NT2/D1 (cell line): ENCODE measurements around the gene AURKB.
"Not testable (repeated sequence)": the region's sequence is repeated elsewhere in the genome, so short reads cannot be mapped to it uniquely, and the experiment has no call there.

Experiments
- DNase-seq: peaks from one replicate; pipeline ENCODE4 v3.0.0-alpha.2; 2011; ENCODE audit warnings: low read depth, low spot score
- H3K27me3 ChIP-seq: 2 replicates; pipeline ENCODE4 v1.6.0; 2011; ENCODE audit warnings: mild to moderate bottlenecking; ENCODE audit not compliant: insufficient read length, insufficient read depth
- H3K36me3 ChIP-seq: 2 replicates; pipeline ENCODE4 v1.6.1; 2011; ENCODE audit warnings: mild to moderate bottlenecking, low read length, mixed read lengths; ENCODE audit not compliant: insufficient read depth, insufficient read length
- H3K4me1 ChIP-seq: 2 replicates; pipeline ENCODE4 v1.5.1; 2011; ENCODE audit not compliant: insufficient read depth, insufficient read length
- H3K4me3 ChIP-seq: 2 replicates; pipeline ENCODE4 v1.5.1; 2011; ENCODE audit warnings: low read depth; ENCODE audit not compliant: insufficient read length
- H3K9ac ChIP-seq: 2 replicates; pipeline ENCODE4 v1.6.0; 2011; ENCODE audit warnings: low read depth; ENCODE audit not compliant: insufficient read length
- H3K9me3 ChIP-seq: 2 replicates; pipeline ENCODE4 v1.5.1; 2011; ENCODE audit warnings: mild to moderate bottlenecking, low read length; ENCODE audit not compliant: insufficient read depth
- SUZ12 ChIP-seq: IDR thresholded peaks from 2 replicates; pipeline ENCODE4 v1.6.1; 2011; ENCODE audit not compliant: insufficient read length, insufficient read depth; ENCODE audit errors: extremely low read depth
- YY1 ChIP-seq: IDR thresholded peaks from 2 replicates; pipeline ENCODE4 v1.6.1; 2011; ENCODE audit not compliant: insufficient read length, insufficient read depth
- ZNF274 ChIP-seq: IDR thresholded peaks from 2 replicates; pipeline ENCODE4 v1.6.1; 2011; ENCODE audit warnings: mild to moderate bottlenecking, low read depth, low read length

AURKB gene

GRCh38 chr17:8223356-8224126 lies 13.2 kb upstream of the AURKB start:
- DNase-seq, result no peak
- H3K36me3 ChIP-seq, result peaks cover 21% of the 10 kb centered on the region
- H3K27me3 ChIP-seq, result no peaks in the 10 kb centered on the region
- TF ChIP-seq YY1 (no peak), SUZ12 (no peak), ZNF274 (no peak)
- peak overlapping the region; percentile 73 for H3K9ac ChIP-seq
- H3K4me3 ChIP-seq, result peak overlapping the region; percentile 62
- H3K9me3 ChIP-seq, result no peaks in the 10 kb centered on the region
- peaks cover 3% of the 10 kb centered on the region for H3K4me1 ChIP-seq

GRCh38 chr17:8222630-8223355 lies 12.4 kb upstream of the AURKB start:
- DNase-seq, result no peak
- Histone ChIP-seq H3K27me3 (no peaks in the 10 kb centered on the region), H3K9me3 (no peaks in the 10 kb centered on the region), H3K4me3 (peak overlapping the region; percentile 62), H3K9ac (peak overlapping the region; percentile 73), H3K36me3 (peaks cover 13% of the 10 kb centered on the region), H3K4me1 (peaks cover 3% of the 10 kb centered on the region)
- no peak for TF ChIP-seq YY1
- no peak for TF ChIP-seq SUZ12
- TF ChIP-seq ZNF274, result no peak

GRCh38 chr17:8222380-8222629 lies 11.9 kb upstream of the AURKB start:
- Histone ChIP-seq H3K9me3 (no peaks in the 10 kb centered on the region), H3K36me3 (peaks cover 8% of the 10 kb centered on the region), H3K4me1 (peaks cover 3% of the 10 kb centered on the region), H3K4me3 (peak overlapping the region; percentile 62), H3K9ac (peak overlapping the region; percentile 58), H3K27me3 (no peaks in the 10 kb centered on the region)
- TF ChIP-seq YY1 (no peak), ZNF274 (no peak), SUZ12 (no peak)
- no peak for DNase-seq

GRCh38 chr17:8221663-8222379 lies 11.4 kb upstream of the AURKB start:
- peaks cover 4% of the 10 kb centered on the region for H3K36me3 ChIP-seq
- H3K4me3 ChIP-seq, result peak overlapping the region; percentile 62
- H3K27me3 ChIP-seq, result no peaks in the 10 kb centered on the region
- TF ChIP-seq SUZ12 (no peak), YY1 (no peak), ZNF274 (no peak)
- peaks cover 3% of the 10 kb centered on the region for H3K4me1 ChIP-seq
- peak overlapping the region; percentile 82 for H3K9ac ChIP-seq
- no peak for DNase-seq
- H3K9me3 ChIP-seq, result no peaks in the 10 kb centered on the region

- no peak for DNase-seq
- Histone ChIP-seq H3K9me3 (no peaks in the 10 kb centered on the region), H3K27me3 (no peaks in the 10 kb centered on the region), H3K4me1 (peaks cover 3% of the 10 kb centered on the region), H3K36me3 (peaks cover 4% of the 10 kb centered on the region), H3K9ac (peak overlapping the region; percentile 82), H3K4me3 (peak overlapping the region; percentile 62)
- TF ChIP-seq YY1, result peak; percentile 57
- TF ChIP-seq SUZ12, result no peak
These were observed 10.6 kb upstream of the AURKB start for GRCh38 chr17:8220783-8221662.

- not testable (repeated sequence) for H3K36me3 ChIP-seq, H3K9ac ChIP-seq, DNase-seq, H3K27me3 ChIP-seq, H3K4me3 ChIP-seq, H3K9me3 ChIP-seq, H3K4me1 ChIP-seq
These were observed 3.6 kb upstream of the AURKB start for GRCh38 chr17:8214000-8214399.
